Mucosa of gallbladder (tissue), 1 donor: ENCODE data around the gene SLC16A1. TPM values are rescaled to one million over a fixed set of nuclear protein-coding genes. Genes with fewer than 3 reads are reported as not detected.
"Not testable (repeated sequence)": the region's sequence is repeated elsewhere in the genome, so short reads cannot be mapped to it uniquely, and the experiment has no call there.

Experiments used
- DNase-seq: peaks from one replicate; pipeline ENCODE4 v3.0.0-alpha.2; 2020; ENCODE audit warnings: low spot score
- total RNA-seq: library from RNA; stranded (reverse); gene quantifications from one replicate; pipeline ENCODE4 v1.2.1, GENCODE V29; 2021
- donor health status: DM: no; HTN: no; CAD: no.

The SLC16A1 gene
- total RNA-seq, 1 donor from 2014 or later, result 21.5 TPM

DNA sequence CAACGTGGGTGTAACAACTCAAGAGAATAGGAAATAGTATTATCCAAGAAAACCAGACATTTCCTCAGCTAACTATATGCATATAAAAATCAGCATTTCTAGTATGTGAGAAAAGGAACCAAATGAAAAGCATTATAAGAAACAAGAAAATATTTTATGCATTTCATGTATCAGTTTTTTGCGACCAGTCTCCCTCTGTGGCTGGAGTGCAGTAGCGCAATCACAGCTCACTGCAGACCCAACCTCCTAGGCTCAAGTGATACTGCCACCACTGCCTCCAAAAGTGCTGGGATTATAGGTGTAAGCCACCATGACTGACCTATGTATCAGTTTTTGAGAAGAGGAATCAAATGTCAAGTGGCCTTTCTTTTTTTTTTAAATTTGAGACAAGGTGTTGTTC lies 31.0 kb downstream of the SLC16A1 start:
- no peak for DNase-seq

DNA sequence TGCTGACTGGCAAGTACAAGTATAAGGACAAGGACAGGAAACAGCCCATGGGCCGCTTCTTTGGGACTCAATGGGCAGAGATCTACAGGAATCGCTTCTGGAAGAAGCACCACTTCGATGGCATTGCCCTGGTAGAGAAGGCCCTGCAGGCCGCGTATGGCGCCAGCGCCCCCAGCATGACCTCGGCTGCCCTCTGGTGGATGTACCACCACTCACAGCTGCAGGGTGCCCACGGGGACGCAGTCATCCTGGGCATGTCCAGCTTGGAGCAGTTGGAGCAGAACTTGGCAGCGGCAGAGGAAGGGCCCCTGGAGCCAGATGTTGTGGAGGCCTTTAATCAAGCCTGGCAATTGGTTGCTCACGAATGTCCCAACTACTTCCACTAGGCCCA lies 32.0 kb downstream of the SLC16A1 start:
- DNase-seq, result no peak

DNA sequence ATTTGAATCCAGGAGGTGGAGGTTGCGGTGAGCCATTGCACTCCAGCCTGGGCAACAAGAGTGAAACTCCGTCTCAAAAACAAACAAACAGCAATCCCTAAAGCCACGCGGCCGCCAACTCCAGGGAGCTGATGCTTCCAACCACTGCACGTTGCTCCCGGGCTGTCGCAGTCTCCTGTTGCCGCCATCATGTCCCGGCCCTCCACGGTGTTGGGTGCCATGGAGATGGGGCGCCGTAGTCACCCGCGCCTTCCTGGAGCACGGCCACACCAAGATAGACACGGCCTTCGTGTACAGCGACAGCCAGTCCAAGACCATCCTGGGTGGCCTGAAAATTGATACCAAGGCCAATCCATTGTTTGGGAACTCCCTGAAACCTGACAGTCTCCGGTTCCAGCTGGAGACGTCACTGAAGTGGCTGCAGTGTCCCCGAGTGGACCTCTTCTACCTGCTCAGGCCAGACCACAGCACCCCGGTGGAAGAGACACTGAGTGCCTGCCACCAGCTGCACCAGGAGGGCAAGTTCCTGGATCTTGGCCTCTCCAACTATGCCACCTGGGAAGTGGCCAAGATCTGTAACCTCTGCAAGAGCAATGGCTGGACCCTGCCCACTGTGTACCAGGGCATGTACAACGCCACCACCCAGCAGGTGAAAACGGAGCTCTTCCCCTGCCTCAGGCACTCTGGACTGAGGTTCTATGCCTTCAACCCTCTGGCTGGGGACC lies 32.6 kb downstream of the SLC16A1 start:
- no peak for DNase-seq

DNA sequence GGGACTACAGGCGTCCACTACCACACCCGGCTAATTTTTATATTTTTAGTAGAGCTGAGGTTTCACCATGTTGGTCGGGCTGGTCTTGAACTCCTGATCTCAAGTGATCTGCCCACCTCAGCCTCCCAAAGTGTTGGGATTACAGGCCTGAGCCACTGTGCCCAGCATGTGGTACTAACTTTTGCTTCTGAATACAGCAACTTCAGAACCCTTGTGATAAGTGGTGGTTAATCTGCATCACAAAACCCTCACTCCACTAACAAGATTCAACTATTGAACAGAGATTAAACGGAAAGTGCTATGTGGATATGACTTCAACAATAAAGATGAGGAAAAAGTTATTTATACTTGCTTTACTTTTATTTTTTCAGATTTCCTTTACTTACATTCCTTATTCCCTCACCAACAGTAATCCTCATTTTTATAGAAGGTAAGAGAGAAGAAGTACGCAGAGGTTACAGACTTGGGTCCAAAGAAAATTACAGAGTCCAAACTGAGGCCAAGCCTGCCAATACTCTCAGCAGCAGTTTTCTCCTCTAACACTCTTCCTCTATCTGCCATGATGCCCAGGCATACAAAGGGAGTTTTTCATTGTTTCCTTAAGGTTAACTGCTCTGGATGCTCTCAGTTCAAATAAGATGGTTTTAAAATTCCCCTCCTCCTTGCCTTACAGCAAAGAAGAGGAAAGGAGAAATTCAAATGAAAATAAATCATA lies 44.3 kb downstream of the SLC16A1 start:
- DNase-seq, result no peak

DNA sequence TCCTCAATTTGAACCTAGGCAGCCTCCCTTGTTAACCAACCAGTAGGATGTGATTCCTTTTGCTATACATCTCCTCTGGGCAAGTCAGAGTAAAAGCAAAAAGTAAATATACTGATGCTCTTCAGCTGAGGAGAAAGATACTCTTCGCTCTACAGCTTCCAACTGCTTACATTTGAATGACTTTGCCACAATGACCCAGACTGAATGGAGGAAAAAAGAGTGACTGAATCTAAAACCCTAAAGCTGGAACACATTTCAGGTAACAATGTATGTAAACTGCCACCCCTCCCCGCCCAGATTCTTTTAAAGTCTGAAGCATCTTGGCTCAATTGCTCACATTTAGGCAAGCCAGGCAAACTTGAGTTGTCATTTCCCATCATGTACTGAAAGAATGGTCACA lies 46.1 kb downstream of the SLC16A1 start:
- no peak for DNase-seq

DNA sequence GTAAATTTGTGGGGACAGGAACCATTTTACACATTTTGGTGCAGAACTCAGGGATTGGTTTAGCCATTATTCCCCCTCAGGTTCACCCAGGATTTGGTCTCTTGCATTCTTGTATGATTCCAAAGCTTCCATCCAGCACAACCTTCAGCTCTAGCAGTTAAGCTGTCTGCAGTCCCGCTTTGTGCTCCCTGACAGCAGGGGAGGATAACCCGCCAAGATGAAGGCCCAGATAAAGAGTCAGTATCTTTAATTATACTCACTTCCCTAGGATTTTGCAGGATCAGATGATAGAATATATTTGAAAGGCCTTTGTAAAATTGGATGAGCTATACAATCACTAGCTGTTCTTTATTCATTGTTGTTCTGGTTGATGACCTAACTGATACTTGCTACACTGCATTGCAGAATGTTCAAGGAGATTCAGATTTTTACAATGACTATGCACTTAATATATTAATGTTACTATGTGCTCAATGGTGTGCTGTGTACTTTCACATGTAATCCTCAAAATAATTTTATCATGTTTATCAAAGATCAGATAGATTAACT lies 49.8 kb downstream of the SLC16A1 start:
- no peak for DNase-seq

DNA sequence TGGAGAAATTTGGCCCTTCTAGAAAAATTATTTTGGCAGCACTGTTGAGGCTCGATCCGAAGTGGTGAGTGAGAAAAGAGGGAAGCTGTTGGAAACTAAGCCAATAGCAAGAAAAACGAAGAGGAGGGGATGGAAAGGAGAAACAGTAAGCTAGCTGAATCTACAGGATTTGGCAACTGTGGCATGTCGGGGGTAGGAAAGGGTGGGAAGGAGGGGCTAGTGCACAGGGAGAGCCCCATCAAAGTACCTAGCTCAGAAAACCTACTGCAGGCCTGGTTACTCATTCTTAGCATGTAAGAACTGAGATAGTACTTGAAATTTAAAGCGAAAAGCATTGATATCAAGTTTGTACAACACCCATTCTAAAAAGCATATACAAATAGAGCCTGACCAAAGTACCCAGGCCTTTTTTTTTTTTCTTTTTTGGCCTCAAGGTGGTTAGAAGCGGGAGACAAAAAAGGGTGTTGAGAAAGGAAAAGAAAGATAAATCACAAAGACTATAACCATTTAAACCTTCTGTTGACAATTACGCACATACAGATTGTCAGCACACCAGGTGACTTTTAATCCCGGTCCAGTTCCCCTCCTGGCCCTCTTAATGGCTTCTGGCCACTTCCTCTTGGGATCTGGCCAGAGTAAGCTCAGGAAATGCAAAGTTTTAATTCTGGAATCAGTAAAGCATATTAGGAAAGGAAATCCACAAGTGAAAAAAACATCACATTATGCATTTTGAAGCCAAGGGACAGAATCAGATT lies 50.4 kb downstream of the SLC16A1 start:
- DNase-seq, result peak; percentile 62

DNA sequence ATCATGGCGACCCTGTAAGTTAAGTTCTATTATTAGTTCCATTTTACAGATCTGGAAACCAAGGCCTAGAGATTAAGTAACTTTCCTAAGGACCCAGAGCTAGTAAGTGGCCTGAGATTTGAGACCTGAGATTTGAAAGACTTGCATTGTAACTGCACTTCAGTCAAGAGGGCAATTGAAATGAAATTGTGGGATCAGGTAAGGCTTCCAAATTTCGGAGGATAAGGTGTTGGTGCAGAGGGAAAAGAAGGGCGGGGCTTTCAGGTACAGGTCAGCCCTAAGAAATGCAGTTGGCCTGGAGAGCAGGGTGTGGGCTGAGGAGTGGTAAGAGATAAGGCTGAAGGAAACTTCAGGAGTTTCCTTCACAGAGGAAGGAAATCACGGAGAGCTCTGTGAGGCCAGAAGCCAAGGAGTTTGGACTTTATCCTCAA lies 51.1 kb downstream of the SLC16A1 start:
- peak; percentile 63 for DNase-seq

DNA sequence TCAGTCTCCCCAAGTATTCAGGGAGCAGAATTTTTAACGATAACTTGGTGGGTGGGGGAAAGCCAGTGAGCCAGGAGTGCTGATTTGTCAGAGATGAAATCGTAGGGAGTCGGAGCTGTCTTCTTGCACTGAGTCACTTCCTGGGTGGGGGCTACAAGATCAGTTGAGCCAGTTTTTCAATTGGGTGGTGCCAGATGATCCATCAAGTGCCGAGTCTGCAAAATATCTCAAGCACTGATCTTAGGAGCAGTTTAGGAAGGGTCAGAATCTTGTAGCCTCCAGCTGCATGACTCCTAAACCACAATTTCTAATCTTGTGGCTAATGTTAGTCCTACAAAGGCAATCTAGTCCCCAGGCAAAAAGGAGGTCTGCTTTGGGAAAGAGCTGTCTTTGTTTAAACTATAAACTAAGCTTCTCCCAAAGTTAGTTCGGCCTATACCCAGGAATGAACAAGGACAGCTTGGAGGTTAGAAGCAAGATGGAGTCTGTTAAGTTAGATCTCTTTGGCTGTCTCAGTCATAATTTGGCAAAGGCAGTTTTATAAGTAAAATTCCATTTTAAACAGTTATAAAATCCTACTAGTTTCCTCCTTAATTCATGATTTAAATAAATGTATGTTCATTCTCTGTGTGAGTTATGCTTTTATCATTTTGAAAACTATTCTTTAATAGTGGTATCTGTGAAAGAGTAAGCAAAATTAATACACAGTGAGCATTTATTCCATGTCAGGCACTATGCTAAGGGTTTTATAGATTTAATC lies 51.7 kb downstream of the SLC16A1 start:
- no peak for DNase-seq

DNA sequence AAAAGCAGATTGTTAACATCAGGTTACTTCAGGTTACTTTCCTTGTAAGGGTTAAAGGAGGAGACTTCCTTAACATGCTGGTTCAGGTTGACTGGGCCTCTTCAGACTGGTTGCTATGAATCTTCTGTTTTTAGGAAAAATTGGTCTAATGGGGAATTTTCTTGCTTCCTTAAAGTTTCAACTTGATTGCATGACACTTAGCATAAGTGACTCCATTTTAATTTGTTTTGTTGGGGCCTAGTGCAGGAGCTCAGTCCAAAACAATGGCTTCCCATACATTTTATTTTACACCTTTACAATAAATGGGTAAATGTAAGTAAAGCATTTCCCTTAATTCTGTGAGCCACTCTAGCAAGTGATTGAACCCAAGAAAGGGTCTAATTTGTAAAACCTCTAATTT lies 53.8 kb downstream of the SLC16A1 start:
- DNase-seq, result no peak

DNA sequence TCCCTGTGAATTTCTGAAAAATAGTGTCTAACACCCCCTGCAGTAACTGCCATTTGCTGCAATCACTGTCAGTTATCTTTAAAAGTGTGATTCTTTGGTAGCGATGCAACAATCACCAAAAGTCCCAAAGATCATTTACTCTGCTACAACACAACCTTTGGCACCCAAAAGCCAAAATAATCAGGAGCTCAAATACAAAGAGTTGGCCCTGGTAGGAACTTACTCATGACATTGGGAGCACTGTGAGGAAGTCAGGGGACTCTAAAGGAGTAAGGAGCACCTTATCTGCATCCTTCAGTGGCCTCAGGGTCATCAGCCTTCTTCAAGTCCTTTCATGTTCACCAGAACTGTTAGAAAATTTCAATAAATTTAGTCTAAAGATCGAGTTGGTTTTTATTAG lies 54.6 kb downstream of the SLC16A1 start:
- DNase-seq, result no peak

DNA sequence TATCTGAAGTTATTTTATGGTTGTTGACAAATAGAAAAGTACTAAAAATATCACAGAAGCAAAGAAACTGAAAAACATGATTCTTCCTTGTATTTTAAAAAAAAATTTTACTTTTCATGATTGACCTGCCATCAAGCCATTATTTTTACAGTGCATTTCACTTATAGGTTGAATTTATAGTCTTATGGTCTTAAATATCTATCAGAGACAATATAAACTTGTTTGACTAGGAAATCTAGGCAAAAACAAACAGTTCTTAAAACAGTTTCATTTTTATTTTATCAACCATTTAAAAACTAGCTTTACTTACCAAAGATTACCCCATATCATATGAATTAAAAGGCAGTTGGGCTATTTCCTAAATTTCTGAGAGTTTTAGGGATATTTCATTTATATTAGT lies 59.2 kb downstream of the SLC16A1 start:
- DNase-seq, result no peak

DNA sequence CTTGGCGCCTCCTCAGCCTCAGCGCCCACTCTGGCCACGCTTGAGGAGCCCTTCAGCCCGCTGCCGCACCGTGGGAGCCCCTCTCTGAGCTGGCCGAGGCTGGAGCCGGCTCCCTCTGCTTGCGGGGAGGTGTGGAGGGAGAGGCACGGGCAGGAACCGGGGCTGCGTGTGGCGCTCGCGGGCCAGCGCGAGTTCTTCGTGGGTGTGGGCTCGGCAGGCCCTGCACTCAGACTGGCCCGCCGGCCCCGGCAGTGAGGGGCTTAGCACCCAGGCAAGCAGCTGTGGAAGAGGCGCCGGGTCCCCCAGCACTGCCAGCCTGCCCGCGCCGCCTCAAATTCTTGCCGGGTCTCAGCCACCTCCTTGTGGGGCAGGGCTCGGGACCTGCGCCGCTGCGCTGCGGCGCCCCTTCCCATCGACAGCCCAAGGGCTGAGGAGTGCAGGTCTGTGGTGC lies 61.4 kb downstream of the SLC16A1 start:
- DNase-seq, result no peak

DNA sequence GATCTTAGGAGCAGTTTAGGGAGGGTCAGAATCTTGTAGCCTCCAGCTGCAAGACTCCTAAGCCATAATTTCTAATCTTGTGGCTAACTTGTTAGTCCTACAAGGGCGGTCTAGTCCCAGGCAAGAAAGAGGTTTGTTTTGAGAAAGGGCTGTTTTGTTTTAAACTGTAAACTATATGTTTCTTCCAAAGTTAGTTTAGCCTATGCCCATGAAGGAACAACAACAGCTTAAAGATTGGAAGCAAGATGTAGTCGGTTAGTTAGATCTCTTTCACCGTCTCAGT lies 62.0 kb downstream of the SLC16A1 start:
- DNase-seq, result no peak

DNA sequence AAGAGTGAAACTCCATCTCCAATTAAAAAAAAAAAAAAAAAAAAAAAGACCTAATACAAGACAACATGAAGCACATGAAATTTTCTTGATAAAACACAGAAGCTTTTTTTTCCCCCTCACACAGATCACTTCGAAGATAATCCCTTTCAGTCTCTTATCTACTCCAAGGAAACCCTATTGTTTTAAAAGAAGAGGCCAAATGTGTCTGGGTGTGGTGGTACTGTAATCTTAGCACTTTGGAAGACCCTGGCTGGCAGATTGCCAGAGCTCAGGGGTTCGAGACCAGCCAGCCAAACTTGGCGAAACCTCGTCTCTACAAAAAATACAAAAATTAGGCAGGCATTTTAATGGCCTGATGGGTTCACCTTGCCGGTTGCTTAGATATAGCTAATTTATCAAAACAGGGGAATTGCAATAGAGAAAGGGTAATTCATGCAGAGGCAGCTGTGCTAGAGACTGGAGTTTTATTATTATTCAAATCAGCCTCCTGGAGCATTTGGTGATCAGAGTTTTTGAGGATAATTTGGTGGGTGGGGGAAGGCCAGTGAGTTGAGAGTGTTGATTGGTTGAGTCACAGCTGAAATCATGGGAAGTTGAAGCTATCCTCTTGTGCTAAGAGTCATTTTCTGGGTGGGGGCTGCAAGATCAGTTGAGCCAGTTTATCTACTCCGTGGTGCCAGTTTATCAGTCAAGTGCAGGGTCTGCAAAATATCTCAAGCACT lies 62.5 kb downstream of the SLC16A1 start:
- DNase-seq, result no peak

DNA sequence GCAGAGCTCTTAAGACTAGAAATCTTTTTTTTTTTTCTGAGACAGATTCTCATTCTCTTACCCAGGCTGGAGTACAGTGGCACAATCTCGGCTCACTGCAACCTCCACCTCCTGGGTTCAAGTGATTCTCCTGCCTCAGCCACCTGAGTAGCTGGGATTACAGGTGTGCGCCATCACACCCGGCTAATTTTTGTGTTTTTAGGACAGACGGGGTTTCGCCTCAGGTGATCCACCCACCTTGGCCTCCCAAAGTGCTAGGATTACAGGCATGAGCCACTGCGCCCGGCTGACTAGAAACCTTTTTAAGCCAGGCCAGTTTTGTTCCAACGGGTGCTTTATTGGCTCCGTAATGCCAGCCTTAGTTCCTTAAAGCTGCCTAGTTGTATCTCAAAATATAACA lies 66.1 kb downstream of the SLC16A1 start:
- DNase-seq, result not testable (repeated sequence)

DNA sequence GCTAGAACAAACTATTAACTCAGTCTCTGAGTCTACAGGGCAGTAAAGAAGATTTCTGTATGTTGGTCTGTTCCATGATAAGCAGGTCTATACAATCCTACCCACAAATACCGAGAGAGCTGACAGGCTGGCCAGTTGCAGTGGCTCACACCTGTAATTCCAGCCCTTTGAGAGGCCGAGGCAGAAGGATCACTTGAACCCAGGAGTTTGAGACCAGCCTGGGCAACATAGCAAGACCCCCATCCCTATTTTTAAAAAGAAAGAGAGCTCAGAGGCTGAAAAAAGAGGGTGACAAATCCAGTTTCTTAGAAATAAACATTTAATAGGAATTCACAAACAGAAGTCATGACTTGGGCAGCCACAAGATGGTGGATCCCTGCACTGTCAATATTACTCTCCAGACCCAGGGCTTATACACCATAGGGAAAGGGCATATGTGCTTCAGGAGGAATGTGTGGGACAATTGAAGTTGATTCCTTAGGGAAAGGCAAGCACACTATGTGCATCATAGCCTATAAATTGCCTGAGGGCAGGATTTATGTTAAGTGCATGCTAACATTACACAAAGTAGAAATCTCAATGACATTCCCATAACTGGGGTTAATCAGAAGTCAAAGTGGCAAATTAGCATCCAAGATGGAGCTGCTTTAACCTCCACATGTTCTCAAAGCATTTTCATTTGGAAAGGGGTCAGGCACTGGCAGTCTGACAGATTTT lies 66.8 kb downstream of the SLC16A1 start:
- DNase-seq, result no peak

DNA sequence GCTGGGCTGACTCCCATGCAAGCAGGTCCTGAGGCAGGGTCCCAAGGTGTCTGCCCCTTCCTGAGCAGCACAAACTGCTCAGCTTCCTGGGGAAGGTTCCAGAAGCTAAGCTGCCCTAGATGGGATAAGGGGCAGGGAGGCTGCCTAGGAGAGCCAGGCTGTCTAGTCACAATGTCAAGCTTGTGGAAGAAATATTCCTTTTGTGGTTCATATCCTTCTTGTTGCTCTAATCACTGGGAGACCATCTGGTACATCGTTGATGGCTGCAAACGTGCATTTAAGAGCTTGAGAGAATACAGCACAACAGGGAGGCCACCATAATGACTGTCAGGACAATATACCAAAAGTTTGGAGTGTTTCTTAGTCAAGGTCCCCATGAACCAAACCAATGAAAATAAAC lies 67.4 kb downstream of the SLC16A1 start:
- DNase-seq, result no peak

DNA sequence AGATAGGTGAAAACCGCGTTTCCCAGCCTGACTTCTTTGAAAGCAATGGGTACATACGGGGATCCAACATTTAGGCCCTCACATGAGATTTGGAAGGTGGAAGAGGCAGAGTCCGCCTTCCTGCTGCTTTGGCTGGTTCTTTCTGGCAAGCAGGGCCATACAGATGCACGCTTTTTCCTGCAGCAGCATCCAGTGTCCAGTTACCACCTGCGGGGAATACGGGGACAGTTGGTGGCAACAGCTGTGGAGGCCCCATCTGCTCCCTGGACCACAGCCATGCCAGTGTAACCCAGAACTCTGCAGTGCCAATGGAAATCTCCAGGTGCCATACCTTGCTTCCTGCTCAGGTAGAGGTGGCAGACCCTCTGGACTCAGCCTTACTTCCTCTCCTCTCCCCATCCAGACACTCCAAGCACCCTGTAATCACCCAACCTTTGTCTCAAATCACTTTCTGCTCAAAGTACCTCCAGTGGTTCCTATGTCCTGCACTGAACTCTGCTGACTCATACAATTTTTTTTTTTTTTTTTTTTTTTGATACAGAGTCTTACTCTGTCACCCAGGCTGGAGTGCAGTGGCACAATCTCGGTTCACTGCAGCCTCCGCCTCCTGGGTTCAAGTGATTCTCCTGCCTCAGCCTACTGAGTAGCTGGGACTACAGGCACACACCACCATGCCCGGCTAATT lies 68.3 kb downstream of the SLC16A1 start:
- DNase-seq, result no peak

DNA sequence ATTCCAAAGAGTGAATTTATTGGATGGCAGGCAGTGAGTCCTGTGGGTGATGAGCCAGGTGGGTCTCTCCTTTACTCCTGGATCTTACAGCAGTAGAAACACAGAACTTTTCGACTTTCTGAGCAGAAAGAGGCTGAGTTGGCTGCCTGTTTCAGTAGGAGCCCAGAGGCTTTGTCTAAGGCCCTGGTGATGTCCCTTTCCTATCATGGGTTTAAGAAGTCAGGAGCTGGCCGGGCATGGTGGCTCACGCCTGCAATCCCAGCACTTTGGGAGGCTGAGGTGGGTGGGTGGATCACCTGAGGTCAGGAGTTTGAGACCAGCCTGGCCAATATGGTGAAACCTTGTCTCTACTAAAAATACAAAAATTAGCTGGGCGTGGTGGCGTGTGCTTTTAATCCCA lies 71.0 kb downstream of the SLC16A1 start:
- not testable (repeated sequence) for DNase-seq
